Kidney glomerular epithelial cell (primary cell): Measurements from ENCODE around the gene OST4.

Experiments
- DNase-seq: peaks from one replicate; lab custom pipeline; 2025; lab: John Stamatoyannopoulos, UW

OST4 gene

GRCh38 chr2:27092696-27093429 lies 21.4 kb upstream of the OST4 start:
- DNase-seq: peak; percentile 25

DNA sequence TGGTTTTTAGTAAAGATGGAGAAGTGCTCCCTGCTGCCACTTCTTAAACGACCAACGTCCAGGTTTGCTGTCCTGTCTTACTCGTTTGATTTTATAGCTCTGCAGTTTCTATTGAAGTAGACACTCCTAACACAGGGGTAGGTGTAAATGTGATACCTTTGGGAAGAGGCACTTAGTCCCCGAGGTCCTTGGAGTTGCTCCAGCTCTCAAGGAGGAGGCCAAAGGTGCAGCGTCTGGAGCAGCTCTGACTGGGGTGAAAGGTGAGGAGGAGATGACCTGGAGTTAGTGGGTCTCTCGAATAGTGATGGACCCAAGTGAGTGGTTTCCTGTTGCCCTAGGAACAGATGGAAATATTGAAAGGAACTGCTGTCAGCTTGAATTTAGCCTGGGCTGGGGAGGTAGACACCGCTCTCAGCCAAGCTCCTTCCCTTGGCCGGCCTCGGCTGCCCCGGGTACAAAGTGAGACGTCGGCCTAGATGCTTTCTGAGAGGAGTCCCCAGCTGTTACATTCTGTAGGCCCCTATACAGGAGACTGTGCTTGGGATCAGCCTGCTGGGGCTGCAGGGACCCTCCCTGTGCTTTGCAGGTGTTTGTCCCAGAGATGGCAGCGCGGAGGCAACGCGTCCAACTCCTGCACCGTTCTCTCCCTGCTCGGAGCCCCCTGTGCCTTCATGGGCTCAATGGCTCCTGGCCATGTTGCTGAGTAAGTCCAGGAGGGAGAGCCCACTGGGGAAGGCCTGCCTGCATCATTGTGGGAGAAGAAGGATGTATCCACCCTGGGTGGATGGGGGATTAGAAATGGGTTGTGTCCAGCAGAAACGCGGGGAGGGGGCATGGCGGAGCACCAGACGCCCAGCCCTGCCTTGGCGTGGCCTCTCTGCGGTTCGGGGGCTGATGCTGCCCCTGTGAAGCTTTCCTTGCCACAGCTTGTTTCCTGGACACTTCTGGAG lies 20.6 kb upstream of the OST4 start:
- no peak for DNase-seq

- no peak for DNase-seq
Observed at GRCh38 chr2:27089111-27089954, 17.9 kb upstream of the OST4 start.

- no peak for DNase-seq
Observed at GRCh38 chr2:27088634-27089033, 17.2 kb upstream of the OST4 start.

- no peak for DNase-seq
Observed at GRCh38 chr2:27087823-27088410, 16.5 kb upstream of the OST4 start.

- DNase-seq: no peak
Observed at GRCh38 chr2:27086724-27087593, 15.5 kb upstream of the OST4 start, which contains the start of gene KHK. Gene KHK (plus strand): TSS chr2:27086772. CDS start chr2:27087260, 488 bp downstream.

DNA sequence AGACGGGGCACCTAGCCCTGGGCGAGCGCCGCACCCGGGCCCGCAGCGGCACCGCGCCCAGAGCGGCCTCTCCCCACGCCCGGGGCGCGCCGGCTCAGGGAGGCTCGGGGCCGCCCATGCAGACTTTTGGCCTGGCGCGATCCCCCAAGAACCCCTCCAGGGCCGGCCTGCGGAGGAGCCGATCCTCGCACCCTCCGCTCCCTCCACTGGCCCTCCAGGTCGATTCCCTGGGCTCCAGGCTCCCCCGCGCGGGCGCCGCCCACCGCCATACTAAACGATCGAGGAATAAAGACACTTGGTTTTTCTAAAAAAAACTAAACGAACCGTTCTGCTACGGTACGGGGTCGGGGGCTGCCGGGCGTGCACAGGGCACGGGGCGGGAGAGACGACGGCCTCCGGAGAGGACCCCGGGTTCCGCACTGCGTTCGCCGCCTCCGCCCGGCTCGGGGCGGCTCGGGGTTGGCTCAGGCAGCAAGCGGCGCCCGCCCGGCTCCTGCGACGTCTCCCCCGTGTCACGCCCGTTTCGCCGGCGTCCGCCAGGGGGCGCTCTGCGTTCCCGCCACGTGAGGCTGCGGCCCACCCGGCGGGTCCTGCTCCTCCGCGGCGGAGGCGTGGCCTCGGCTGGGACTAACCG lies 14.8 kb upstream of the OST4 start:
- DNase-seq: peak; percentile 65

DNA sequence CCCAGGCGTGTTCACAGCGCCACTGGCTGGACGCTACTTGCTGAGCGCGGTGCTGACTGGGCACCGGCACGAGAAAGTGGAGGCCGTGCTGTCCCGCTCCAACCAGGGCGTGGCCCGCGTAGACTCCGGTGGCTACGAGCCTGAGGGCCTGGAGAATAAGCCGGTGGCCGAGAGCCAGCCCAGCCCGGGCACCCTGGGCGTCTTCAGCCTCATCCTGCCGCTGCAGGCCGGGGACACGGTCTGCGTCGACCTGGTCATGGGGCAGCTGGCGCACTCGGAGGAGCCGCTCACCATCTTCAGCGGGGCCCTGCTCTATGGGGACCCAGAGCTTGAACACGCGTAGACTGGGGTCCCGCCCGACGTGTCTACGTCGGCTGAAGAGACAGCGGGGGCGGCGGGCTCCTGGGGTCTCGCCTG lies 14.2 kb upstream of the OST4 start:
- DNase-seq: no peak

- no peak for DNase-seq
Observed at GRCh38 chr2:27085062-27085672, 13.7 kb upstream of the OST4 start.

DNA sequence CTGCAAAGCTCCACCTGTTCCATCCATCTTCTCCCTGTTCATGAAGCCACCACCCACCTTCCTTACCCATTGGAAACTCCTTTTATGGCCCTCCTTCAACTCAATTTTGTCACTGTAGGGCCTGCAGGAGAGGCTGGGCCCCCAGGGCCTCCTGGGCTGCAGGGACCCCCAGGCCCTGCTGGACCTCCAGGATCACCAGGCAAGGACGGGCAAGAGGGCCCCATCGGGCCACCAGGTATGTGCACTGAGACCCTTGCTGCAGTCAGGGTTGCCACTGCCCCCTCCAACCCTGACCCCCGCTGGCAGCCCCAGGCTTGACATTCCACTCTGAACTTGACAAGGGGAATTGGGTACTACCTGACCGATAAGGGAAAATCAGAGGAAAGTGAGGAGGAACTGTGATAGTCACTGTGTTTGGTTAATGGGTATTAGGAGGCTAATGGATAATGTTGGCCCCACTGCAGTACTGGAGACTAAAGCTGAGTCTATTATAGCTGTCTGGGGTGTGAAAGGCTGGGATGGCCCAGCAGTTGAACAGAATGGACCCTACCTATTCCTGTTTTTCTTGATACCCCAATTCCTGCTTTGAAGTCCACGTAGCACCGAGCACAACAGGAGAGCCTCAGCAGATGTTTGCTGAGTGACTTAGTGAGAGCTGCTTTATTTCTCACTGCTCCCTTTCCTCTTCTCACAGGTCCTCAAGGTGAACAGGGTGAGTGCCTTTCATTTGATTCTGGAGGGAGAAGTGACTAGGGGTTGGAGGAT lies 13.0 kb upstream of the OST4 start:
- DNase-seq: no peak

DNA sequence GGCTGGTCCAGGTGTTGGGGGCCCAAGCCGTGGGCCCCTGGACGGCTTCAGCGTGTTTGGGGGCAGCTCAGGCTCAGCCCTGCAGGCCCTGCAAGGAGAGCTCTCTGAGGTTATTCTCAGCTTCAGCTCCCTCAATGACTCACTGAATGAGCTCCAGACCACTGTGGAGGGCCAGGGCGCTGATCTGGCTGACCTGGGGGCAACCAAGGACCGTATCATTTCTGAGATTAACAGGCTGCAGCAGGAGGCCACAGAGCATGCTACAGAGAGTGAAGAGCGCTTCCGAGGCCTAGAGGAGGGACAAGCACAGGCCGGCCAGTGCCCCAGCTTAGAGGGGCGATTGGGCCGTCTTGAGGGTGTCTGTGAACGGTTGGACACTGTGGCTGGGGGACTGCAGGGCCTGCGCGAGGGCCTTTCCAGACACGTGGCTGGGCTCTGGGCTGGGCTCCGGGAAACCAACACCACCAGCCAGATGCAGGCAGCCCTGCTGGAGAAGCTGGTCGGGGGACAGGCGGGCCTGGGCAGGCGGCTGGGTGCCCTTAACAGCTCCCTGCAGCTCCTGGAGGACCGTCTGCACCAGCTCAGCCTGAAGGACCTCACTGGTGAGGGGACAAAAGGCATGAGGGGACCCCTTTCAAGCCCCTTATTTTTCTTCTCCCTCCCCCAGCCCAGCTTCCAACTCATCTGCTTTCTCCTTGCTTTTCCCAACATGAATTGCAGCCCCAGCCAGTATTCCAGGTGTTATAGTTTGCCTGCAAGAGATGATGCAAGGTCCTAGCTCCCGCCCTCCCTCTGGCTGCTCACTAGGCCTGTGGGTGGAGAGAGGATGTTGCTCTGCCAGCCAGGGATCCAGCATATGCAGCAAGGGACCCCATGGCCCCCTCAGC lies 12.2 kb upstream of the OST4 start:
- no peak for DNase-seq

DNA sequence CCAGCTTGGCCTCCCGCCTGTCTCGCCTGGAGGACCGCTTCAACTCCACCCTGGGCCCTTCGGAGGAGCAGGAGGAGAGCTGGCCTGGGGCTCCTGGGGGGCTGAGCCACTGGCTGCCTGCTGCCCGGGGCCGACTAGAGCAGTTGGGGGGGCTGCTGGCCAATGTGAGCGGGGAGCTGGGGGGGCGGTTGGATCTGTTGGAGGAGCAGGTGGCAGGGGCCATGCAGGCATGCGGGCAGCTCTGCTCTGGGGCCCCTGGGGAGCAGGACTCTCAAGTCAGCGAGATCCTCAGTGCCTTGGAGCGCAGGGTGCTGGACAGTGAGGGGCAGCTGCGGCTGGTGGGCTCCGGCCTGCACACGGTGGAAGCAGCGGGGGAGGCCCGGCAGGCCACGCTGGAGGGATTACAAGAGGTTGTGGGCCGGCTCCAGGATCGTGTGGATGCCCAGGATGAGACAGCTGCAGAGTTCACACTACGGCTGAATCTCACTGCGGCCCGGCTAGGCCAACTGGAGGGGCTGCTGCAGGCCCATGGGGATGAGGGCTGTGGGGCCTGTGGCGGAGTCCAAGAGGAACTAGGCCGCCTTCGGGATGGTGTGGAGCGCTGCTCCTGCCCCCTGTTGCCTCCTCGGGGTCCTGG lies 11.4 kb upstream of the OST4 start:
- no peak for DNase-seq

GRCh38 chr2:27081984-27082772 lies 10.7 kb upstream of the OST4 start:
- DNase-seq: no peak

GRCh38 chr2:27080603-27080936 lies 9.1 kb upstream of the OST4 start:
- DNase-seq: no peak

- no peak for DNase-seq
Observed at GRCh38 chr2:27080140-27080469, 8.7 kb upstream of the OST4 start.

DNA sequence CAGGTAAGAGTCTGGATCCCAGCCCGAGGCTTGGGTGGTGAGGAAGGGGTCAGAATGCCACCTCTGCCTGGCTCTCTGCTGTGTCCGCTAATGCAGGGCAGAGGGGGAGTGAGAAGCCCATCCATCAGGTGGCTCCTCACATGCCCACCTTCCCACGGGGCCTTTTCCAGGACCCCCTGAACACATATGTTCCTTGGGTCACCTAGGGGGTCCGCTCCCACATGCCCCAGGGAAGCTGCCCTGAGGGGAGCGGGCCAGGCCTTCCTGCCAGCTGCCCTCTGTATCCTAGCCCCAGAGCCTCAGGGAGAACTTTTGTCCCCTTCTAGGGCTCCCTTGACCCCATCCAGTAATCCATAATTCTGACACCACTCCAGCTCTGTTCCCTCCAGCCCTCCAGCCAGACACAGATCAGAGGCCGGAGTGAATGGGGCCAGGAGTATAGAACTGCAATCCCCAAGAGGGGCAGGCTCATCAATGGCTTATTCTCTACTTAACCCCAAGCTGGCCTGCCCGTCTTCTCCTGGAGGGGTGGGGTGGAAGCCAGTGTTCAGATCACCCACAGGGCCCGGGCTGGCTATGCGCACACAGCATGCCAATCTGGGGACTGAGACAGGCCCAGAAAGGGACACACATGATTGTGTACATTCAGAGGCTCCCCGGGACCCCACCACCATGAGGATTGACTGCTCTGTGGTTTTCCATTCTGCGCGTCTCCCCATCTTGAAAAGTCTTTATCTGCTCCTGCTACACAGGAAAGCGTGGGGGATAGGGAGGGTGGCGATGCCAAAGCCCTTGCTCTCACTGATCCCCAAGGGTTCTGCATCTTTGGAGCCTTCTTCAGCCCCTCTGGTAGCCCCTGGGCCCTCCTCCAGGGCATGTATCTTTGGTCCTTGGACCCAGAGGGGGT lies 8.0 kb upstream of the OST4 start:
- DNase-seq: no peak
